ENCODE measurements around the gene PCP4. TPM values are rescaled to one million over a fixed set of nuclear protein-coding genes. Genes with fewer than 3 reads are reported as not detected.

Gene PCP4
- total RNA-seq, 1 experiment from 2014 or later: not detected

DNA sequence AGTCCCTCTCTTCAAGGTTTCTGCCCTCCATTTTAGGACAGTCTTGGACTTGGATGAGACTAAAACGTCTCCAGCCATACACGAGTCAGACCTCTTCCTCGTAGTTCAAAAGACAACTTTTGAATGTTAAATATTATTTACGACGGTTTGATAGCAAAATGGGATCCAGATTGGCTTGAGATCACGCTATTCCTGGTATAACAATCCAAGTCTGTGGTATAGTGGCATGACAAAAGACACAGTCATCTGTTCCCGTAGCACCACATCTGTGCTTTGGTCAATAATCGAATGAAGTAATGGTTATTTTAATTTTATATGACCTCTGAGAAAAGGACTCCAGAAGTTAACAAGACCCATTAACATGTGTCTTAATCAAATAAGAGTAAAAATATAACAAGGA, 7.0 kb downstream of the PCP4 start:
- POLR2A ChIA-PET: no interaction called here
- no peak for TF ChIP-seq SIN3A (IDR thresholded peaks at IDR 0.05; ENCODE audit: borderline replicate concordance, insufficient read depth, low read depth, low read length)
- TF ChIP-seq TCF7L2 (IDR thresholded peaks at IDR 0.05; ENCODE audit: low read depth, low read length): no peak
- no peak for TF ChIP-seq POLR2AphosphoS5 (IDR thresholded peaks at IDR 0.05; ENCODE audit: low read depth, low read length)
- TF ChIP-seq, protein P1, sequence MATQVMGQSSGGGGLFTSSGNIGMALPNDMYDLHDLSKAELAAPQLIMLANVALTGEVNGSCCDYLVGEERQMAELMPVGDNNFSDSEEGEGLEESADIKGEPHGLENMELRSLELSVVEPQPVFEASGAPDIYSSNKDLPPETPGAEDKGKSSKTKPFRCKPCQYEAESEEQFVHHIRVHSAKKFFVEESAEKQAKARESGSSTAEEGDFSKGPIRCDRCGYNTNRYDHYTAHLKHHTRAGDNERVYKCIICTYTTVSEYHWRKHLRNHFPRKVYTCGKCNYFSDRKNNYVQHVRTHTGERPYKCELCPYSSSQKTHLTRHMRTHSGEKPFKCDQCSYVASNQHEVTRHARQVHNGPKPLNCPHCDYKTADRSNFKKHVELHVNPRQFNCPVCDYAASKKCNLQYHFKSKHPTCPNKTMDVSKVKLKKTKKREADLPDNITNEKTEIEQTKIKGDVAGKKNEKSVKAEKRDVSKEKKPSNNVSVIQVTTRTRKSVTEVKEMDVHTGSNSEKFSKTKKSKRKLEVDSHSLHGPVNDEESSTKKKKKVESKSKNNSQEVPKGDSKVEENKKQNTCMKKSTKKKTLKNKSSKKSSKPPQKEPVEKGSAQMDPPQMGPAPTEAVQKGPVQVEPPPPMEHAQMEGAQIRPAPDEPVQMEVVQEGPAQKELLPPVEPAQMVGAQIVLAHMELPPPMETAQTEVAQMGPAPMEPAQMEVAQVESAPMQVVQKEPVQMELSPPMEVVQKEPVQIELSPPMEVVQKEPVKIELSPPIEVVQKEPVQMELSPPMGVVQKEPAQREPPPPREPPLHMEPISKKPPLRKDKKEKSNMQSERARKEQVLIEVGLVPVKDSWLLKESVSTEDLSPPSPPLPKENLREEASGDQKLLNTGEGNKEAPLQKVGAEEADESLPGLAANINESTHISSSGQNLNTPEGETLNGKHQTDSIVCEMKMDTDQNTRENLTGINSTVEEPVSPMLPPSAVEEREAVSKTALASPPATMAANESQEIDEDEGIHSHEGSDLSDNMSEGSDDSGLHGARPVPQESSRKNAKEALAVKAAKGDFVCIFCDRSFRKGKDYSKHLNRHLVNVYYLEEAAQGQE (IDR thresholded peaks at IDR 0.05; ENCODE audit: insufficient read depth in 1 of 2, low read depth in 2 of 2, low read length in 1 of 2): no peak
- TF ChIP-seq, protein P2, sequence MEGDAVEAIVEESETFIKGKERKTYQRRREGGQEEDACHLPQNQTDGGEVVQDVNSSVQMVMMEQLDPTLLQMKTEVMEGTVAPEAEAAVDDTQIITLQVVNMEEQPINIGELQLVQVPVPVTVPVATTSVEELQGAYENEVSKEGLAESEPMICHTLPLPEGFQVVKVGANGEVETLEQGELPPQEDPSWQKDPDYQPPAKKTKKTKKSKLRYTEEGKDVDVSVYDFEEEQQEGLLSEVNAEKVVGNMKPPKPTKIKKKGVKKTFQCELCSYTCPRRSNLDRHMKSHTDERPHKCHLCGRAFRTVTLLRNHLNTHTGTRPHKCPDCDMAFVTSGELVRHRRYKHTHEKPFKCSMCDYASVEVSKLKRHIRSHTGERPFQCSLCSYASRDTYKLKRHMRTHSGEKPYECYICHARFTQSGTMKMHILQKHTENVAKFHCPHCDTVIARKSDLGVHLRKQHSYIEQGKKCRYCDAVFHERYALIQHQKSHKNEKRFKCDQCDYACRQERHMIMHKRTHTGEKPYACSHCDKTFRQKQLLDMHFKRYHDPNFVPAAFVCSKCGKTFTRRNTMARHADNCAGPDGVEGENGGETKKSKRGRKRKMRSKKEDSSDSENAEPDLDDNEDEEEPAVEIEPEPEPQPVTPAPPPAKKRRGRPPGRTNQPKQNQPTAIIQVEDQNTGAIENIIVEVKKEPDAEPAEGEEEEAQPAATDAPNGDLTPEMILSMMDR (IDR thresholded peaks at IDR 0.05): no peak
- H3K4me1 ChIP-seq (ENCODE audit: control insufficient read depth, insufficient read depth, low read length): no peaks in the 10 kb centered on the region
- no peaks in the 10 kb centered on the region for H3K9me3 ChIP-seq (ENCODE audit: control insufficient read depth, insufficient read depth, low read depth, low read length)
- BruUV-seq (replicated peaks): no TSS peak
- CTCF ChIA-PET: no interaction called here
- H3K4me3 ChIP-seq (ENCODE audit: low read depth in 2 of 2, low read length in 2 of 2): no peak overlapping the region
- ATAC-seq (no peak), DNase-seq (ENCODE audit: low read depth, low spot score) (no peak)
- intact Hi-C loops (cut with micrococcal nuclease; ENCODE audit: unreplicated experiment) (no loop called here), in situ Hi-C loops (cut with HindIII; ENCODE audit: low pct_unique_long_range_greater_than_20kb, low sequenced_read_pairs) (no loop called here)
- no peaks in the 10 kb centered on the region for H3K27me3 ChIP-seq (ENCODE audit: control insufficient read depth, insufficient read depth, low read length)
- no peaks in the 10 kb centered on the region for H3K36me3 ChIP-seq (ENCODE audit: control insufficient read depth, insufficient read depth, low read length)
- no peak overlapping the region for H3K27ac ChIP-seq (ENCODE audit: low read length)

DNA sequence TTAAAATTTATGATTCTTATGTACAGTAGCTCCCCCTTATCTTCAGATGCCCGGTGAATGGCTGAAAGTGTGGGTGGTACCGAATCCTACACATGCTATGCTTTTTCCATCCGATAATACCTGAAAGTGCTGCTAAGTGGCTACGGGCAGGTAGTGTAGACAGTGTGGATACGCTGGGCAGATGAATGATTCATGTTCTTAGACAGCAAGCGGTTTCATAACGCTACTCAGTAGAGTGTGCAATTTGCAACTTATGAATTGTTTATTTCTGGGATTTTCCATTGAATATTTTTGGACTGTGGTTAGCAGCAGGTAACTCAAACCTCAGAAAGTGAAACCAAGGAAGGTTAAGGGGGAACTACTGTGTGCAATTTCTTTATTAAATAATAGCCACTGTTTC, 7.5 kb downstream of the PCP4 start:
- Histone ChIP-seq H3K36me3 (ENCODE audit: control insufficient read depth, insufficient read depth, low read length) (no peaks in the 10 kb centered on the region), H3K4me3 (ENCODE audit: low read depth in 2 of 2, low read length in 2 of 2) (no peak overlapping the region), H3K4me1 (ENCODE audit: control insufficient read depth, insufficient read depth, low read length) (no peaks in the 10 kb centered on the region), H3K27me3 (ENCODE audit: control insufficient read depth, insufficient read depth, low read length) (no peaks in the 10 kb centered on the region), H3K27ac (ENCODE audit: low read length) (no peak overlapping the region), H3K9me3 (ENCODE audit: control insufficient read depth, insufficient read depth, low read depth, low read length) (no peaks in the 10 kb centered on the region)
- TF ChIP-seq TCF7L2 (IDR thresholded peaks at IDR 0.05; ENCODE audit: low read depth, low read length) (no peak), POLR2AphosphoS5 (IDR thresholded peaks at IDR 0.05; ENCODE audit: low read depth, low read length) (no peak), SIN3A (IDR thresholded peaks at IDR 0.05; ENCODE audit: borderline replicate concordance, insufficient read depth, low read depth, low read length) (no peak)
- TF ChIP-seq, protein P2 (IDR thresholded peaks at IDR 0.05): no peak
- TF ChIP-seq, protein P1 (IDR thresholded peaks at IDR 0.05; ENCODE audit: insufficient read depth in 1 of 2, low read depth in 2 of 2, low read length in 1 of 2): no peak
- no peak for DNase-seq (ENCODE audit: low read depth, low spot score)
- in situ Hi-C loops (cut with HindIII; ENCODE audit: low pct_unique_long_range_greater_than_20kb, low sequenced_read_pairs) (no loop called here), intact Hi-C loops (cut with micrococcal nuclease; ENCODE audit: unreplicated experiment) (no loop called here)
- ATAC-seq: no peak
- POLR2A ChIA-PET: no interaction called here
- BruUV-seq (replicated peaks): no TSS peak
- CTCF ChIA-PET: no interaction called here
